Measurements from ENCODE around the gene SIK3.

GRCh38 chr11:116871248-116871647 lies 227.0 kb downstream of the SIK3 start:
- TF ChIP-seq CTCF (IDR thresholded peaks at IDR 0.05; ENCODE audit: low read length) (no peak), EZH2 (optimal IDR thresholded peaks at IDR 0.05; ENCODE audit: low read depth, low read length) (no peak), EZH2phosphoT487 (IDR thresholded peaks at IDR 0.05; ENCODE audit: low read length) (no peak)

Measured in MM.1S (cell line).